HL-60 (cell line): Measurements from ENCODE around the gene FUT8.

Experiments
- DNase-seq, 2 experiments: peaks; one replicate each; pipeline ENCODE4 v3.0.0-alpha.2; 2010 to 2020; ENCODE audit warnings: low read depth in 1 of 2, low spot score in 1 of 2
- H3K27ac ChIP-seq: fragments of 250-450 bp; sonication (Bioruptor Pico); replicated peaks from 2 replicates; pipeline ENCODE4 v1.5.1; 2020; ENCODE audit warnings: mild to moderate bottlenecking, moderate library complexity
- H3K27me3 ChIP-seq: fragments of 250-450 bp; sonication (Bioruptor Pico); 2 replicates; pipeline ENCODE4 v1.5.1; 2021; ENCODE audit warnings: mild to moderate bottlenecking, moderate library complexity; ENCODE audit not compliant: insufficient read depth, poor library complexity, severe bottlenecking
- H3K4me3 ChIP-seq: replicated peaks from 2 replicates; pipeline ENCODE4 v1.5.1; 2011; ENCODE audit warnings: mild to moderate bottlenecking, control low read depth, low read length; ENCODE audit not compliant: insufficient read depth
- CTCF ChIP-seq: IDR thresholded peaks from one replicate; pipeline ENCODE4 v1.5.1; 2011; ENCODE audit warnings: low read length, control low read depth, inconsistent platforms; ENCODE audit not compliant: insufficient read depth
- GABPA ChIP-seq: IDR thresholded peaks from 2 replicates; pipeline ENCODE4 v1.6.1; 2012; ENCODE audit warnings: low read depth
- POLR2AphosphoS5 ChIP-seq: IDR thresholded peaks from 2 replicates; pipeline ENCODE4 v1.6.1; 2012; ENCODE audit warnings: low read depth
- SPI1 ChIP-seq: IDR thresholded peaks from 2 replicates; pipeline ENCODE4 v1.6.1; 2012; ENCODE audit warnings: low read depth, mild to moderate bottlenecking, borderline replicate concordance
- TF ChIP-seq, protein P1 (sequence below): IDR thresholded peaks from 2 replicates; pipeline ENCODE4 v1.6.1; 2012; ENCODE audit warnings: low read depth; ENCODE audit not compliant: insufficient replicate concordance

Gene FUT8

DNA sequence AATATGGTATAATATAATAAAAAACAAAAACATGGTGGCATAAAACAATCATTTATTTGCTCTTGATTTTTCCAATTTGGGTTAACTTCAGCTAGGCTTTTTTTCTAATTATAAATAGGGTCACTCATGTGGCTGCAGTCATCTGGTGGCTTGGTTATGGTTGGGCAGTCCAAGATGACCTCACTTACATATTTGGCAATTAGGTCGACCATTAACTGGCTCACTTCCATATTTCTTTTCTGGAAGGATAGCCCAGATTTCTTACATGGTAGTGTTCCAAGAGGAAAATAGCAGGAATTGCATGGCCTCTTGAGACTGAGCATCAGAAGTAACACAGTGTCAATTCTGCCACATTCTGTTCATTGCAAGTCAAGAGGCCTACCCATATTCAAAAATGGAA lies 153.4 kb downstream of the FUT8 start:
- H3K27me3 ChIP-seq, result no peaks in the 10 kb centered on the region
- no peak overlapping the region for H3K27ac ChIP-seq
- no peak for DNase-seq
- no peak overlapping the region for H3K4me3 ChIP-seq
- TF ChIP-seq POLR2AphosphoS5, result no peak

DNA sequence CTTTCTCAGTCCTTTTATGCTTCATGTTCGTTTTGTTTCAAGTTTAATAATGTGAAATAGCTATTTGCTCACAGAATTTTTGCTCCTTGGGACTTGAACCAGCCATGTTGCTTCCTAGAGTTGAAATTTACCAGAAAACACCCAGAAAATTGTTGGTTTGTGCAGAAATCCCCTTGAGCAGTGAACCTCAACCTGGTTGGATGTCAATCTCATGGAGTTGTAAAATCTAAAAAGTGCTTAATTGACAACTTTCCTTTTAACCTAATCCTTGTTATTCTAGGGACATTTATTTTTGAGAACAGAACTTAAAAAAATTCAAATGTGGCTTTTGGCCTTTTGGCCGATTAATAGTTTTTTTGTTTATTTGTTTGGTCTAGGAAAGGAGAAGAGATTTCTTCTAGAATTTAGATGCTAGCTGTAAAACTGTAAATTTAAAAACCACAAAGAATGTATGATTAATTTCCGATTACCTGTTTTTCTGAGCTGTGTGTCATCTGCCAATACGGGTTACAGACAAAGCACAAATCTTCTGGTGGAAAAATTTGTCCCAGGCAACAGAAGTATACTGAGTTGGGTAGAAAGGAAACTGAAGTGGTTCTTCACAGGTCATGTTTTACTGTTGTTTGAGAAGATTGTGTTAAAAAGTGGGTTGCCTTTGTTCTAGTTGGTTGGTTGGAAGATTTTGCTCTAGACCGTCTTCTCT lies 154.4 kb downstream of the FUT8 start:
- no peak for DNase-seq
- TF ChIP-seq, protein P1, sequence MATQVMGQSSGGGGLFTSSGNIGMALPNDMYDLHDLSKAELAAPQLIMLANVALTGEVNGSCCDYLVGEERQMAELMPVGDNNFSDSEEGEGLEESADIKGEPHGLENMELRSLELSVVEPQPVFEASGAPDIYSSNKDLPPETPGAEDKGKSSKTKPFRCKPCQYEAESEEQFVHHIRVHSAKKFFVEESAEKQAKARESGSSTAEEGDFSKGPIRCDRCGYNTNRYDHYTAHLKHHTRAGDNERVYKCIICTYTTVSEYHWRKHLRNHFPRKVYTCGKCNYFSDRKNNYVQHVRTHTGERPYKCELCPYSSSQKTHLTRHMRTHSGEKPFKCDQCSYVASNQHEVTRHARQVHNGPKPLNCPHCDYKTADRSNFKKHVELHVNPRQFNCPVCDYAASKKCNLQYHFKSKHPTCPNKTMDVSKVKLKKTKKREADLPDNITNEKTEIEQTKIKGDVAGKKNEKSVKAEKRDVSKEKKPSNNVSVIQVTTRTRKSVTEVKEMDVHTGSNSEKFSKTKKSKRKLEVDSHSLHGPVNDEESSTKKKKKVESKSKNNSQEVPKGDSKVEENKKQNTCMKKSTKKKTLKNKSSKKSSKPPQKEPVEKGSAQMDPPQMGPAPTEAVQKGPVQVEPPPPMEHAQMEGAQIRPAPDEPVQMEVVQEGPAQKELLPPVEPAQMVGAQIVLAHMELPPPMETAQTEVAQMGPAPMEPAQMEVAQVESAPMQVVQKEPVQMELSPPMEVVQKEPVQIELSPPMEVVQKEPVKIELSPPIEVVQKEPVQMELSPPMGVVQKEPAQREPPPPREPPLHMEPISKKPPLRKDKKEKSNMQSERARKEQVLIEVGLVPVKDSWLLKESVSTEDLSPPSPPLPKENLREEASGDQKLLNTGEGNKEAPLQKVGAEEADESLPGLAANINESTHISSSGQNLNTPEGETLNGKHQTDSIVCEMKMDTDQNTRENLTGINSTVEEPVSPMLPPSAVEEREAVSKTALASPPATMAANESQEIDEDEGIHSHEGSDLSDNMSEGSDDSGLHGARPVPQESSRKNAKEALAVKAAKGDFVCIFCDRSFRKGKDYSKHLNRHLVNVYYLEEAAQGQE, result no peak
- TF ChIP-seq SPI1, result no peak
- TF ChIP-seq POLR2AphosphoS5, result no peak
- TF ChIP-seq GABPA, result no peak
- TF ChIP-seq CTCF, result no peak
- H3K27ac ChIP-seq, result no peak overlapping the region
- H3K4me3 ChIP-seq, result no peak overlapping the region
- no peaks in the 10 kb centered on the region for H3K27me3 ChIP-seq

- no peak overlapping the region for H3K27ac ChIP-seq
- no peak for DNase-seq
- H3K27me3 ChIP-seq, result no peaks in the 10 kb centered on the region
- no peak overlapping the region for H3K4me3 ChIP-seq
- TF ChIP-seq SPI1, result no peak
- TF ChIP-seq, protein P1, result no peak
- TF ChIP-seq CTCF, result no peak
- TF ChIP-seq POLR2AphosphoS5, result no peak
- TF ChIP-seq GABPA, result no peak
Observed at GRCh38 chr14:65574611-65575010, 162.1 kb downstream of the FUT8 start.

- TF ChIP-seq, protein P1, result no peak
- TF ChIP-seq GABPA, result no peak
- TF ChIP-seq SPI1, result no peak
- no peak for TF ChIP-seq POLR2AphosphoS5
- no peak for TF ChIP-seq CTCF
- Histone ChIP-seq H3K4me3 (no peak overlapping the region), H3K27me3 (no peaks in the 10 kb centered on the region), H3K27ac (no peak overlapping the region)
- DNase-seq, result no peak
Observed at GRCh38 chr14:65575389-65575788, 162.9 kb downstream of the FUT8 start.
